Endodermal cell (in vitro differentiated cells): ENCODE results near the gene CBX6. TPM values are rescaled to one million over a fixed set of nuclear protein-coding genes. Genes with fewer than 3 reads are reported as not detected.

ENCODE experiments used
- DNase-seq: peaks from one replicate; pipeline ENCODE4 v3.0.0-alpha.2; 2017
- H3K27ac ChIP-seq: 2 replicates; pipeline ENCODE4 v1.5.1; 2013; ENCODE audit warnings: mild to moderate bottlenecking, low read depth, low read length, moderate library complexity
- H3K27me3 ChIP-seq: 2 replicates; pipeline ENCODE4 v1.6.1; 2013; ENCODE audit warnings: mild to moderate bottlenecking, low read length, moderate library complexity; ENCODE audit not compliant: insufficient read depth, control insufficient read depth, poor library complexity, severe bottlenecking
- H3K36me3 ChIP-seq: 2 replicates; pipeline ENCODE4 v1.7.0; 2013; ENCODE audit warnings: mild to moderate bottlenecking, low read length, moderate library complexity; ENCODE audit not compliant: control insufficient read depth, insufficient read depth
- H3K4me1 ChIP-seq: one replicate; pipeline ENCODE4 v1.7.0; 2013; ENCODE audit warnings: low read length; ENCODE audit not compliant: control insufficient read depth, insufficient read depth
- H3K4me3 ChIP-seq: 2 replicates; pipeline ENCODE4 v1.5.1; 2013; ENCODE audit warnings: mild to moderate bottlenecking, low read length, moderate library complexity
- H3K9ac ChIP-seq: 2 replicates; pipeline ENCODE4 v1.6.1; 2013; ENCODE audit warnings: mild to moderate bottlenecking, low read length, moderate library complexity; ENCODE audit not compliant: poor library complexity, severe bottlenecking; ENCODE audit errors: extremely low read depth
- H3K9me3 ChIP-seq: 2 replicates; pipeline ENCODE4 v1.6.1; 2013; ENCODE audit warnings: mild to moderate bottlenecking, low read length, moderate library complexity; ENCODE audit not compliant: control insufficient read depth
- H3K27ac Mint-ChIP-seq: 2 replicates; pipeline ENCODE4 v1.8.0; 2020; ENCODE audit warnings: mixed read lengths
- H3K27me3 Mint-ChIP-seq: 2 replicates; pipeline ENCODE4 v1.8.0; 2021; ENCODE audit warnings: mild to moderate bottlenecking, mixed read lengths; ENCODE audit not compliant: insufficient read depth
- H3K36me3 Mint-ChIP-seq: 2 replicates; pipeline ENCODE4 v1.8.0; 2020; ENCODE audit warnings: low read depth, mixed read lengths
- H3K4me1 Mint-ChIP-seq: 2 replicates; pipeline ENCODE4 v1.8.0; 2020; ENCODE audit warnings: mixed read lengths
- H3K4me3 Mint-ChIP-seq: 2 replicates; pipeline ENCODE4 v1.8.0; 2020; ENCODE audit warnings: mild to moderate bottlenecking, moderate library complexity, mixed read lengths
- H3K9me3 Mint-ChIP-seq: 2 replicates; pipeline ENCODE4 v1.8.0; 2020; ENCODE audit warnings: mild to moderate bottlenecking, mixed read lengths
- WGBS, 2 experiments: methylation state at CpG; one replicate each; pipeline versions ENCODE4 v1.1.5 to v1.1.7; 2013; ENCODE audit warnings: missing lambda C conversion rate in 2 of 2, mixed read lengths in 1 of 2; ENCODE audit not compliant: insufficient coverage in 1 of 2, insufficient read length in 1 of 2; 5-methylcytosine and 5-hydroxymethylcytosine counted together
- total RNA-seq, 2 donors: library from RNA; stranded (reverse); fragmentation: NEBNext Ultra II Directional in 1 of 2; extraction: Animal tissue kit (Norgen Biotek cat#: 25700) in 1 of 2; gene quantifications; 2 replicates in 1 of 2; 3 replicates in 1 of 2; pipeline ENCODE4 v1.2.1, GENCODE V29; 2021
- TF ChIP-seq, protein P1 (sequence below): fragments of 200-600 bp; sonication (generic); conservative IDR thresholded peaks from 2 replicates; pipeline ENCODE4 v1.5.0; 2021; ENCODE audit warnings: antibody characterized with exemption, mild to moderate bottlenecking

The CBX6 gene
- total RNA-seq, 2 donors from 2014 or later = 12.8 to 28.2 TPM

DNA sequence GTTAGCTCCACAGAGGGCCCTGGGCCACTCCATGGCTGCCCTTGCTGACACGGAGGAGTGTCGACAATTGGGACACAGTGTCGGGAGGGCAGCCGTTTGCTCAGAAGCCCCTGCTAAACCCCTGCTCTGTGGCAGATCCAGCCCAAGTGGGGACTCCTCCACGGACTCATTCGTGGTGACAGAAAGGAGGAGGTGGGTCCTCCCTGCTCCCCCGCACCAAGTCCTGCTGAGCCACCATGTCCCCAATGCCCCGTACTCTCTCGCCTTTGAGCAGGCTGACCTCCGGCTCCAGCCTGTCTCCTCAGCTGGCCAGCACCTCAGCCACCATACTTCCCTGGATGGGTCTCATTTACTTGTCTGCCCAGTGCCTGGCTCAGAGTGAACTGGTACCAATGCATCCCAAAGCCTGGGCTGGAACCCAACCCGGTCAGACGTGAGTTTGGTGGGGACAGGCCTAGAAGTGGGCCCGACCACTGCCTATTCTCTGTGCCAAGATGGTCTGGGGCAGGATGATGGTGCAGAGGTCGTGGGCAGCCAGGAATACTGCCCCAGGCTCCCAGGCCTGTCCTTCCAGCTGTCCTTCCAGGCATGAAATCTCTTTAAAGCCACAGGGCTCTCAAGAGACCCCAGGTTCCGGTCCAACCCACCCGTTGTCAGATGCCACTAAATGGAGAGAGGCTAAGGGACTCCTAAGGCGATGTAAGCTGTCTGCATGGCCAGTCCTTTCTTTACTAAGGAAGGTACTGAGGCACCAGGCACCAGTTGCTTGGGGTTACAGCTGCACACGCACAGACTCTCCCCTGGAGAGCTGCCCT, 4.3 kb downstream of the CBX6 start:
- no peak overlapping the region for H3K4me3 ChIP-seq
- no peaks in the 10 kb centered on the region for H3K36me3 Mint-ChIP-seq
- H3K27me3 Mint-ChIP-seq = peaks cover 25% of the 10 kb centered on the region
- no peaks in the 10 kb centered on the region for H3K9me3 Mint-ChIP-seq
- TF ChIP-seq, protein P1, sequence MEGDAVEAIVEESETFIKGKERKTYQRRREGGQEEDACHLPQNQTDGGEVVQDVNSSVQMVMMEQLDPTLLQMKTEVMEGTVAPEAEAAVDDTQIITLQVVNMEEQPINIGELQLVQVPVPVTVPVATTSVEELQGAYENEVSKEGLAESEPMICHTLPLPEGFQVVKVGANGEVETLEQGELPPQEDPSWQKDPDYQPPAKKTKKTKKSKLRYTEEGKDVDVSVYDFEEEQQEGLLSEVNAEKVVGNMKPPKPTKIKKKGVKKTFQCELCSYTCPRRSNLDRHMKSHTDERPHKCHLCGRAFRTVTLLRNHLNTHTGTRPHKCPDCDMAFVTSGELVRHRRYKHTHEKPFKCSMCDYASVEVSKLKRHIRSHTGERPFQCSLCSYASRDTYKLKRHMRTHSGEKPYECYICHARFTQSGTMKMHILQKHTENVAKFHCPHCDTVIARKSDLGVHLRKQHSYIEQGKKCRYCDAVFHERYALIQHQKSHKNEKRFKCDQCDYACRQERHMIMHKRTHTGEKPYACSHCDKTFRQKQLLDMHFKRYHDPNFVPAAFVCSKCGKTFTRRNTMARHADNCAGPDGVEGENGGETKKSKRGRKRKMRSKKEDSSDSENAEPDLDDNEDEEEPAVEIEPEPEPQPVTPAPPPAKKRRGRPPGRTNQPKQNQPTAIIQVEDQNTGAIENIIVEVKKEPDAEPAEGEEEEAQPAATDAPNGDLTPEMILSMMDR = no peak
- peaks cover 23% of the 10 kb centered on the region for H3K36me3 ChIP-seq
- H3K27me3 ChIP-seq = no peaks in the 10 kb centered on the region
- H3K4me1 ChIP-seq = no peaks in the 10 kb centered on the region
- no peak overlapping the region for H3K9ac ChIP-seq
- H3K9me3 ChIP-seq = no peaks in the 10 kb centered on the region
- H3K27ac Mint-ChIP-seq = no peak overlapping the region
- no peak overlapping the region for H3K27ac ChIP-seq
- peak overlapping the region; percentile 48 for H3K4me3 Mint-ChIP-seq
- 94 to 96% methylated on average over 9 to 18 of the region's 18 CpGs for whole genome bisulfite sequencing, 2 experiments
- peaks cover 9% of the 10 kb centered on the region for H3K4me1 Mint-ChIP-seq
- DNase-seq = peak; percentile 43

DNA sequence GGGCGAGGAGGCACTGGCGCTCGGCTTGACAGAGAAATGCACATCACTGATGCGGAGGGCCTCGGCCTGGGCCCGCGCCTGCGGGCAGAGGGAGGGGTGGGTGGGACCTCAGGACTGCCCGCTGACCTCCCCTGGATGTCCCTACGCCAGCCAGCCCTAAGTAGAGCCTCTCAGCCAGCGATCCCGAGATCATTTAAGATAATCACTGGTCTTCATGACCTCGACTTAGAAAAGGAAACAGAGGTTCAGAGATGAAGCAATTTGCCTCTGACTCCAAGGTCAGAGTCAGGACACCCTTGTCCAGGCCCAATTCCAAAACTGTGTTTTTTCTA, 4.9 kb downstream of the CBX6 start:
- Mint-ChIP-seq H3K27ac (no peak overlapping the region), H3K4me1 (peaks cover 9% of the 10 kb centered on the region), H3K27me3 (peaks cover 25% of the 10 kb centered on the region), H3K36me3 (no peaks in the 10 kb centered on the region), H3K9me3 (no peaks in the 10 kb centered on the region), H3K4me3 (peak overlapping the region; percentile 48)
- Histone ChIP-seq H3K36me3 (peaks cover 23% of the 10 kb centered on the region), H3K9ac (no peak overlapping the region), H3K27ac (no peak overlapping the region), H3K27me3 (no peaks in the 10 kb centered on the region), H3K4me3 (no peak overlapping the region), H3K4me1 (no peaks in the 10 kb centered on the region), H3K9me3 (no peaks in the 10 kb centered on the region)
- TF ChIP-seq, protein P1 = no peak
- no peak for DNase-seq
- 93 to 97% methylated on average over 8 to 13 of the region's 13 CpGs for WGBS, 2 experiments

DNA sequence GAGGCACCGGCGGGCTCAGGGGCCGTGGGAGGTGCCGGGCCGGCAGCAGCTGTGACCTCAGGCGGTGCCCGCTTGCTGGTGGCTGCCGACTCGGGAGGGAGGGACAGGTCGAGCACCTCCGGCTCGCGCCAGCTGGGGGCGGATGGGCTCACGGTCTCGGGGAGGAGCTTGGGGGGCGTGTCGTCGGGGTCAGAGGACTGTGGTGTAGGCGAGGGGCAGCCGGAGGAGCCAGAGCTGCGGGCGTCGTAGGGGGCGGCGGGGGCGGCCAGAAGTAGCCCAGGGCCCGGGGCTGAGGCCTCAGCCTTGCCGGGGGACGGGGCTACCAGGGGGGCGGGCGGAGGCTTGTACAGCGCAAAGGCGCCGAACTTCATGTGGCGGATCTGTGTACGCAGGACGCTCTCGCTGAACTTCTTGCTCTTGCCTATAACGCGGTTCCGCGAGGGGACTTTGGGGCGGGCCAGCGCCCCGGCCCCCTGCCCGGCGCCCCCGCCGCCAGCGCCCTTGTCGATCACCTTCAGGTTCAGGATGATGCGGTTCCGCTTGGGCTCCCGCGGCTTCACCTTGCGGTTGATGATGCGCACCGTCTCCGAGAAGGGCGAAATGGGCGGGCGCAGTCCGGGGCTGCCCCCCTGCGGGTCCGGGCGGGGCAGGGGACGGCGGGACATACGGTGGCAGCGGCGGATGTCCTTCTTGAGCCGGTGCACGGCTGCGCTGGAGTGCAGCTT, 5.5 kb downstream of the CBX6 start:
- DNase-seq = peak; percentile 96
- Mint-ChIP-seq H3K4me3 (peak overlapping the region; percentile 48), H3K9me3 (no peaks in the 10 kb centered on the region), H3K27ac (no peak overlapping the region), H3K36me3 (no peaks in the 10 kb centered on the region), H3K4me1 (peaks cover 8% of the 10 kb centered on the region), H3K27me3 (peaks cover 24% of the 10 kb centered on the region)
- H3K27ac ChIP-seq = no peak overlapping the region
- WGBS, 2 experiments = 83 to 86% methylated on average over 37 to 75 of the region's 75 CpGs
- H3K27me3 ChIP-seq = no peaks in the 10 kb centered on the region
- H3K9ac ChIP-seq = no peak overlapping the region
- peaks cover 23% of the 10 kb centered on the region for H3K36me3 ChIP-seq
- H3K9me3 ChIP-seq = no peaks in the 10 kb centered on the region
- H3K4me3 ChIP-seq = no peak overlapping the region
- no peaks in the 10 kb centered on the region for H3K4me1 ChIP-seq
- TF ChIP-seq, protein P1 = peak; percentile 45
